Adrenal gland (tissue), 5 donors: ENCODE data around the gene ACTC1.
"Not testable (repeated sequence)": the region's sequence is repeated elsewhere in the genome, so short reads cannot be mapped to it uniquely, and the experiment has no call there.

Experiments used
- CTCF ChIP-seq, 6 experiments: fragments of 450-650 bp in 4 of 6; fragments of 200-600 bp in 2 of 6; sonication (generic) in 1 of 6; IDR thresholded peaks; 1 replicate in 5 of 6; 2 replicates in 1 of 6; pipeline versions ENCODE4 v1.5.1 to v1.8.0; 2016 to 2021; ENCODE audit warnings: antibody characterized with exemption in 6 of 6, mild to moderate bottlenecking in 2 of 6, moderate library complexity in 1 of 6
- POLR2A ChIP-seq, 2 donors: fragments of 450-650 bp; IDR thresholded peaks; one replicate each; pipeline ENCODE4 v1.6.1; 2017; ENCODE audit warnings: antibody characterized with exemption in 2 of 2, mild to moderate bottlenecking in 2 of 2, moderate library complexity in 1 of 2
- donor health status: DM: no; HTN: no; CAD: no.

- not testable (repeated sequence) for TF ChIP-seq CTCF, POLR2A (IDR thresholded peaks at IDR 0.05)
Observed at GRCh38 chr15:34807241-34807640, 11.9 kb upstream of the ACTC1 start.
